ENCODE results near the gene CAPZB.

Gene CAPZB

GRCh38 chr1:19330449-19331135 is 154.7 kb downstream of the CAPZB start:
- no peak overlapping the region for H3K9ac ChIP-seq (ENCODE audit: insufficient read length)
- no peak overlapping the region for H3K27ac ChIP-seq

GRCh38 chr1:19329611-19330010 is 155.7 kb downstream of the CAPZB start:
- H3K9me3 ChIP-seq (ENCODE audit: low read depth, low read length), result no peaks in the 10 kb centered on the region
- H3K27ac ChIP-seq, result no peak overlapping the region
- no peak overlapping the region for H3K4me3 ChIP-seq
- H3K36me3 ChIP-seq (ENCODE audit: insufficient read depth, low read length), result no peaks in the 10 kb centered on the region
- no peak for DNase-seq (ENCODE audit: low read depth, low spot score)
- TF ChIP-seq POLR2AphosphoS5 (IDR thresholded peaks at IDR 0.05; ENCODE audit: borderline replicate concordance, low read depth, low read length) (no peak), FOXP2 (optimal IDR thresholded peaks at IDR 0.05; ENCODE audit: control extremely low read depth, extremely low read length, insufficient read depth) (no peak), EZH2 (IDR thresholded peaks at IDR 0.05) (no peak)
- H3K9ac ChIP-seq (ENCODE audit: insufficient read length), result no peak overlapping the region

More at GRCh38 chr1:19330449-19331135, 154.7 kb downstream of the CAPZB start:
- DNase-seq (ENCODE audit: low read depth, low spot score), result no peak
- no peak overlapping the region for H3K4me3 ChIP-seq
- no peaks in the 10 kb centered on the region for H3K9me3 ChIP-seq (ENCODE audit: low read depth, low read length)
- no peak for TF ChIP-seq FOXP2 (optimal IDR thresholded peaks at IDR 0.05; ENCODE audit: control extremely low read depth, extremely low read length, insufficient read depth)
- H3K36me3 ChIP-seq (ENCODE audit: insufficient read depth, low read length), result no peaks in the 10 kb centered on the region

- TF ChIP-seq EZH2 (IDR thresholded peaks at IDR 0.05) (no peak), POLR2AphosphoS5 (IDR thresholded peaks at IDR 0.05; ENCODE audit: borderline replicate concordance, low read depth, low read length) (no peak), FOXP2 (optimal IDR thresholded peaks at IDR 0.05; ENCODE audit: control extremely low read depth, extremely low read length, insufficient read depth) (no peak)
- DNase-seq (ENCODE audit: low read depth, low spot score), result no peak
- H3K27ac ChIP-seq, result no peak overlapping the region
- H3K36me3 ChIP-seq (ENCODE audit: insufficient read depth, low read length), result no peaks in the 10 kb centered on the region
- H3K9ac ChIP-seq (ENCODE audit: insufficient read length), result no peak overlapping the region
- H3K4me3 ChIP-seq, result no peak overlapping the region
- no peaks in the 10 kb centered on the region for H3K9me3 ChIP-seq (ENCODE audit: low read depth, low read length)
These were observed 156.2 kb downstream of the CAPZB start for GRCh38 chr1:19329188-19329587.

GRCh38 chr1:19328486-19328885 is 156.9 kb downstream of the CAPZB start:
- H3K27ac ChIP-seq, result no peak overlapping the region
- TF ChIP-seq EZH2 (IDR thresholded peaks at IDR 0.05) (no peak), FOXP2 (optimal IDR thresholded peaks at IDR 0.05; ENCODE audit: control extremely low read depth, extremely low read length, insufficient read depth) (no peak), POLR2AphosphoS5 (IDR thresholded peaks at IDR 0.05; ENCODE audit: borderline replicate concordance, low read depth, low read length) (no peak)
- no peaks in the 10 kb centered on the region for H3K36me3 ChIP-seq (ENCODE audit: insufficient read depth, low read length)
- no peak overlapping the region for H3K4me3 ChIP-seq
- H3K9ac ChIP-seq (ENCODE audit: insufficient read length), result no peak overlapping the region
- H3K9me3 ChIP-seq (ENCODE audit: low read depth, low read length), result no peaks in the 10 kb centered on the region
- DNase-seq (ENCODE audit: low read depth, low spot score), result no peak

GRCh38 chr1:19327736-19328135 is 157.6 kb downstream of the CAPZB start:
- TF ChIP-seq POLR2AphosphoS5 (IDR thresholded peaks at IDR 0.05; ENCODE audit: borderline replicate concordance, low read depth, low read length), result no peak
- no peak for TF ChIP-seq EZH2 (IDR thresholded peaks at IDR 0.05)
- no peak for TF ChIP-seq FOXP2 (optimal IDR thresholded peaks at IDR 0.05; ENCODE audit: control extremely low read depth, extremely low read length, insufficient read depth)
- Histone ChIP-seq H3K9me3 (ENCODE audit: low read depth, low read length) (no peaks in the 10 kb centered on the region), H3K9ac (ENCODE audit: insufficient read length) (no peak overlapping the region), H3K4me3 (no peak overlapping the region), H3K27ac (no peak overlapping the region), H3K36me3 (ENCODE audit: insufficient read depth, low read length) (no peaks in the 10 kb centered on the region)
- no peak for DNase-seq (ENCODE audit: low read depth, low spot score)

- Histone ChIP-seq H3K4me3 (no peak overlapping the region), H3K9me3 (ENCODE audit: low read depth, low read length) (no peaks in the 10 kb centered on the region), H3K27ac (no peak overlapping the region), H3K36me3 (ENCODE audit: insufficient read depth, low read length) (no peaks in the 10 kb centered on the region), H3K9ac (ENCODE audit: insufficient read length) (no peak overlapping the region)
- TF ChIP-seq FOXP2 (optimal IDR thresholded peaks at IDR 0.05; ENCODE audit: control extremely low read depth, extremely low read length, insufficient read depth) (no peak), EZH2 (IDR thresholded peaks at IDR 0.05) (no peak), POLR2AphosphoS5 (IDR thresholded peaks at IDR 0.05; ENCODE audit: borderline replicate concordance, low read depth, low read length) (no peak)
- no peak for DNase-seq (ENCODE audit: low read depth, low spot score)
These were observed 158.0 kb downstream of the CAPZB start for GRCh38 chr1:19327301-19327700.

GRCh38 chr1:19326748-19327065 is 158.6 kb downstream of the CAPZB start:
- Histone ChIP-seq H3K9me3 (ENCODE audit: low read depth, low read length) (no peaks in the 10 kb centered on the region), H3K36me3 (ENCODE audit: insufficient read depth, low read length) (no peaks in the 10 kb centered on the region), H3K27ac (no peak overlapping the region), H3K4me3 (no peak overlapping the region), H3K9ac (ENCODE audit: insufficient read length) (no peak overlapping the region)
- DNase-seq (ENCODE audit: low read depth, low spot score), result no peak
- TF ChIP-seq POLR2AphosphoS5 (IDR thresholded peaks at IDR 0.05; ENCODE audit: borderline replicate concordance, low read depth, low read length), result no peak
- no peak for TF ChIP-seq FOXP2 (optimal IDR thresholded peaks at IDR 0.05; ENCODE audit: control extremely low read depth, extremely low read length, insufficient read depth)
- no peak for TF ChIP-seq EZH2 (IDR thresholded peaks at IDR 0.05)

- no peak overlapping the region for H3K27ac ChIP-seq
- no peak overlapping the region for H3K9ac ChIP-seq (ENCODE audit: insufficient read length)
- no peak for DNase-seq (ENCODE audit: low read depth, low spot score)
- H3K36me3 ChIP-seq (ENCODE audit: insufficient read depth, low read length), result no peaks in the 10 kb centered on the region
- TF ChIP-seq EZH2 (IDR thresholded peaks at IDR 0.05) (no peak), FOXP2 (optimal IDR thresholded peaks at IDR 0.05; ENCODE audit: control extremely low read depth, extremely low read length, insufficient read depth) (no peak), POLR2AphosphoS5 (IDR thresholded peaks at IDR 0.05; ENCODE audit: borderline replicate concordance, low read depth, low read length) (no peak)
- H3K4me3 ChIP-seq, result no peak overlapping the region
- no peaks in the 10 kb centered on the region for H3K9me3 ChIP-seq (ENCODE audit: low read depth, low read length)
These were observed 159.2 kb downstream of the CAPZB start for GRCh38 chr1:19325958-19326747.

Data from SK-N-MC (cell line).